Ascending aorta (tissue), 2 donors: ENCODE results near the gene BTBD6. TPM values are rescaled to one million over a fixed set of nuclear protein-coding genes. Genes with fewer than 3 reads are reported as not detected.

Experiments used
- DNase-seq, 2 donors: peaks; one replicate each; pipeline ENCODE4 v3.0.0-alpha.2; 2019; ENCODE audit warnings: low spot score in 2 of 2
- H3K27ac ChIP-seq, 2 donors: fragments of 200-600 bp; sonication (generic); one replicate each; pipeline ENCODE4 v1.5.1; 2016 to 2017; ENCODE audit warnings: mild to moderate bottlenecking in 1 of 2
- H3K27me3 ChIP-seq: fragments of 200-600 bp; sonication (generic); one replicate; pipeline ENCODE4 v1.5.1; 2017
- H3K36me3 ChIP-seq, 2 donors: fragments of 200-600 bp; sonication (generic); one replicate each; pipeline ENCODE4 v1.5.1; 2016
- H3K4me1 ChIP-seq, 2 donors: fragments of 200-600 bp; sonication (generic); one replicate each; pipeline ENCODE4 v1.5.1; 2016 to 2017; ENCODE audit warnings: mild to moderate bottlenecking in 1 of 2
- H3K4me3 ChIP-seq, 2 donors: fragments of 200-600 bp; sonication (generic); one replicate each; pipeline ENCODE4 v1.5.1; 2016 to 2017; ENCODE audit warnings: mild to moderate bottlenecking in 1 of 2
- H3K9me3 ChIP-seq, 2 donors: fragments of 200-600 bp; sonication (generic); one replicate each; pipeline ENCODE4 v1.5.1; 2016
- CTCF ChIP-seq, 3 experiments: fragments of 200-600 bp in 2 of 3; fragments of 450-650 bp in 1 of 3; sonication (generic) in 2 of 3; IDR thresholded peaks; one replicate each; pipeline ENCODE4 v1.5.1; 2016 to 2019; ENCODE audit warnings: antibody characterized with exemption in 3 of 3, mild to moderate bottlenecking in 1 of 3, moderate library complexity in 1 of 3
- intact Hi-C: fragments of 100-400 bp; cut with DNase I; formaldehyde crosslinking; loops from one replicate; pipeline ENCODE4 v1.15.1; 2023
- total RNA-seq: library from RNA; depleted of rRNA; stranded (reverse); fragments of >200 nt; gene quantifications from one replicate; pipeline ENCODE4 v1.1.0, GENCODE V29; 2016

The BTBD6 gene
- total RNA-seq, 1 donor from 2014 or later: 80.1 TPM

GRCh38 chr14:105211758-105212089 is 36.6 kb upstream of the BTBD6 start:
- Histone ChIP-seq H3K27ac (no peak overlapping the region), H3K9me3 (no peaks in the 10 kb centered on the region), H3K27me3 (no peaks in the 10 kb centered on the region), H3K4me1 (no peaks in the 10 kb centered on the region), H3K36me3 (peaks cover 22 to 64% of the 10 kb centered on the region in 2 donors), H3K4me3 (no peak overlapping the region)
- no peak for DNase-seq
- intact Hi-C loops: no loop called here
- no peak for TF ChIP-seq CTCF (IDR thresholded peaks at IDR 0.05)

DNA sequence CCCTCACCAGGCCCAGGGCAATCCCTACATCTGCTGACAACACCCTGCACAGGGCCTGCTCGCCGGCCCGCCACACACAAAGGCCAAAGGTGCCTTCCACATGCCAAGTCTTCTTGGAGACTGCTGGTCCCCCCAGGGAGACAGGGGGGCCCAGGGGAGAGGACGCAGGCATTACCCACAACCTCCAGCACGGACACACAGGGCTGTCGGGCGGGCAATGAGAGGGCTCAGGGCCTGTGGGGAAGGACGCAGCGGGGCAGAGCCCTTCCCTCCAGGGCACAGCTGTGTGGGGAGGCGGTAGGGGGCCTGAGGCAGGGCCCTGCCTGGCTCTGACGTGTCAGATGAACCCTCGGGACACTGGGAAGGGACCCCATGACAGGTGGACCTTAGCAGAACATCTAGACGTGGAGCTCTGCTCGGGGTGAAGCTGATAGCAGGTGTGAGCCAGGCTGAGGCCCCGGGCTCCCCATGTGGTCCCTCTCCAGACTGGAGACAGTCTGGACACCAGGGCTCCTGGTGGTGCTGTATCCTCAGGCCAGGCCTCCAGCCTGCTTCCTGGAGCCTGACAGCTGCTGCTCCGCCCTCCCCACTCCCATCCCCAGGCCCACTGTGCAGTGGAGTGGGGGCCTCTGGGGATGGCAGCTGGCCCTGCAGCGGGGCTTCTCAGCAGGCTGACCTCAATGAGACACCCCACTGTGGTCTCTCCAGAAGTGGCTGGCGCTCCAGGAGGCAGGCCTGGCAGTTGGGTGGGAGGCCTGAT is 35.6 kb upstream of the BTBD6 start:
- no peak overlapping the region for H3K4me3 ChIP-seq
- H3K4me1 ChIP-seq: no peaks in the 10 kb centered on the region
- H3K36me3 ChIP-seq: peaks cover 31 to 74% of the 10 kb centered on the region in 2 donors
- no peak for TF ChIP-seq CTCF (IDR thresholded peaks at IDR 0.05)
- no peak overlapping the region for H3K27ac ChIP-seq
- intact Hi-C loops: no loop called here
- no peaks in the 10 kb centered on the region for H3K27me3 ChIP-seq
- no peaks in the 10 kb centered on the region for H3K9me3 ChIP-seq
- no peak for DNase-seq

DNA sequence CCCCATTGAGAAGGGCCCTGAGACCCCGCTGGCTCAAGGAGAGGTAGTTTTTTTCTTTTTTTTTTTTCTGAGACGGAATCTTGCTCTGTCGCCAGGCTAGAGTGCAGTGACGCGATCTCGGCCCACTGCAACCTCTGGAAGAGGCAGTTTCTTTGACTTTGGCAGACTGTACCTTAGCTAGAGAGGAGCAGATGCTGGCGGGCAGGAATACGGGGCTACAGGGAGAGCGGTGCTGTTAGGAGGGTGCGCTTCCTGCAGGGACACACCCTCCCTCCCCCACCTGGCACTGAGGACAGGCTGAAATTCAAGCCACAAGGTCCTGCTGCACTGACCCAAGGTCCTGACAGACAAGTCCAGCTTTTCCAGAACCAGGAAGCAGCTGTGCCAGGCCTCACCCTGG is 35.0 kb upstream of the BTBD6 start:
- no peak overlapping the region for H3K4me3 ChIP-seq
- H3K27me3 ChIP-seq: no peaks in the 10 kb centered on the region
- TF ChIP-seq CTCF (IDR thresholded peaks at IDR 0.05): no peak
- no peak overlapping the region for H3K27ac ChIP-seq
- intact Hi-C loops: no loop called here
- H3K4me1 ChIP-seq: no peaks in the 10 kb centered on the region
- no peak for DNase-seq
- no peaks in the 10 kb centered on the region for H3K9me3 ChIP-seq
- peaks cover 38 to 80% of the 10 kb centered on the region in 2 donors for H3K36me3 ChIP-seq

DNA sequence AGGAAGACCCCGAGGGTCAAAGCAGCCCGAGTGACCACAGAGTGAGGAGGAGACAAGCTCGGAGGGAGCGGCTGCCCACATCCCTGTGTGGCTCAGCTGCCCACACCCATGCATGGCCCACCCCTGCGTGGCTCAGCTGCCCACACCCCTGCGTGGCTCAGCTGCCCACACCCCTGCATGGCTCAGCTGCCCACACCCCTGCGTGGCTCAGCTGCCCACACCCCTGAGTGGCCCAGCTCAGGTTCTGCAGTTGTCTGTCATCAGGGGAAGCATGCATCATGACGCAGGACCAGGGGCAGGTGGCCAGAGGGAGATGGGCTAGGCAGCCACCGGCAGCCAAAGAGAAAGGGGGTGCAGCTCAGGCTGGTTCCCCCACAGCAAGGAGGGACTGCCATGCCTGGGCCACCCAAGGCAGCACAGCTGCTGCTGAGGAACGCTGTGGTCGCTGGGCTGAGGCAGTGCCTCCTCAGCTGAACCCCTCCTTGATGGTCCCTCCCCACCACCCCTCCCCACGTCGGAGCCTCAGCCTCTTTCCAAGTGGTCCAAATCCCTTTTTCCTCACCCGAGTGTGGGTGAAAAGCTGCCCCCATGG is 33.9 kb upstream of the BTBD6 start:
- H3K27me3 ChIP-seq: no peaks in the 10 kb centered on the region
- intact Hi-C loops: no loop called here
- H3K4me1 ChIP-seq: no peaks in the 10 kb centered on the region
- no peak overlapping the region for H3K4me3 ChIP-seq
- no peak for TF ChIP-seq CTCF (IDR thresholded peaks at IDR 0.05)
- no peak overlapping the region for H3K27ac ChIP-seq
- peaks cover 47 to 86% of the 10 kb centered on the region in 2 donors for H3K36me3 ChIP-seq
- DNase-seq: no peak
- no peaks in the 10 kb centered on the region for H3K9me3 ChIP-seq

DNA sequence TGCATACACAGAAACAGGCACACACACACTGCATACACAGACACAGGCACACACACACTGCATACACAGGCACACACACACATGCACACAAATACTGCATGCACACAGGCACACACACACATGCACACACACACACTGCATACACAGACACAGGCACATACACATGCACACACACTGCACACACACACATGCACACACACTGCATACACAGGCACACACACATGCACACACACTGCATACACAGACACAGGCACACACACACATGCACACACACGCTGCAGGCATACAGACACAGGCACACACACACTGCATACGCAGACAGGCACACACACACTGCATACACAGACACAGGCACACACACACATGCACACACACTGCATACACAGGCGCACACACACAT is 32.7 kb upstream of the BTBD6 start:
- no peaks in the 10 kb centered on the region for H3K4me1 ChIP-seq
- intact Hi-C loops: no loop called here
- H3K9me3 ChIP-seq: no peaks in the 10 kb centered on the region
- DNase-seq: no peak
- H3K4me3 ChIP-seq: no peak overlapping the region
- peaks cover 42 to 83% of the 10 kb centered on the region in 2 donors for H3K36me3 ChIP-seq
- H3K27me3 ChIP-seq: no peaks in the 10 kb centered on the region
- H3K27ac ChIP-seq: no peak overlapping the region
- no peak for TF ChIP-seq CTCF (IDR thresholded peaks at IDR 0.05)
